Gastroesophageal sphincter (tissue), 3 donors: ENCODE measurements around the gene PRDM12.

Experiments used
- CTCF ChIP-seq, 4 experiments: fragments of 200-600 bp in 2 of 4; fragments of 450-650 bp in 2 of 4; sonication (generic) in 1 of 4; IDR thresholded peaks; one replicate each; pipeline ENCODE4 v1.5.1; 2017 to 2019; ENCODE audit warnings: antibody characterized with exemption in 4 of 4, mild to moderate bottlenecking in 2 of 4, moderate library complexity in 2 of 4
- EP300 ChIP-seq: sonication (generic); formaldehyde crosslinking; IDR thresholded peaks from one replicate; pipeline ENCODE4 v1.6.1; 2017; ENCODE audit warnings: antibody characterized with exemption, mild to moderate bottlenecking
- POLR2A ChIP-seq, 2 donors: fragments of 450-650 bp; IDR thresholded peaks; one replicate each; pipeline ENCODE4 v1.6.1; 2017; ENCODE audit warnings: antibody characterized with exemption in 2 of 2, mild to moderate bottlenecking in 2 of 2, moderate library complexity in 1 of 2

- TF ChIP-seq CTCF (IDR thresholded peaks at IDR 0.05): no peak
- no peak for TF ChIP-seq EP300
- no peak for TF ChIP-seq POLR2A (IDR thresholded peaks at IDR 0.05)
Measured at GRCh38 chr9:130659699-130660248, 4.6 kb upstream of the PRDM12 start.
